ENCODE results near the gene CD82. TPM values are rescaled to one million over a fixed set of nuclear protein-coding genes. Genes with fewer than 3 reads are reported as not detected.
"Not testable (repeated sequence)": the region's sequence is repeated elsewhere in the genome, so short reads cannot be mapped to it uniquely, and the experiment has no call there.

CD82 gene
- total RNA-seq, 1 donor: 2.6 TPM

GRCh38 chr11:44652901-44653644 is 87.6 kb downstream of the CD82 start:
- TF ChIP-seq CTCF (IDR thresholded peaks at IDR 0.05; ENCODE audit: insufficient read depth, low read length): no peak
- H3K4me3 ChIP-seq (ENCODE audit: low read depth, low read length): no peak overlapping the region
- no peak for DNase-seq (ENCODE audit: low read depth)

GRCh38 chr11:44654057-44654456 is 88.6 kb downstream of the CD82 start:
- DNase-seq (ENCODE audit: low read depth): no peak
- TF ChIP-seq CTCF (IDR thresholded peaks at IDR 0.05; ENCODE audit: insufficient read depth, low read length): no peak
- H3K4me3 ChIP-seq (ENCODE audit: low read depth, low read length): no peak overlapping the region

GRCh38 chr11:44654596-44654995 is 89.1 kb downstream of the CD82 start:
- no peak overlapping the region for H3K4me3 ChIP-seq (ENCODE audit: low read depth, low read length)
- no peak for DNase-seq (ENCODE audit: low read depth)
- TF ChIP-seq CTCF (IDR thresholded peaks at IDR 0.05; ENCODE audit: insufficient read depth, low read length): no peak

GRCh38 chr11:44657836-44658505 is 92.5 kb downstream of the CD82 start:
- no peak for TF ChIP-seq CTCF (IDR thresholded peaks at IDR 0.05; ENCODE audit: insufficient read depth, low read length)
- no peak for DNase-seq (ENCODE audit: low read depth)

GRCh38 chr11:44658506-44658850 is 93.0 kb downstream of the CD82 start:
- no peak for DNase-seq (ENCODE audit: low read depth)
- no peak overlapping the region for H3K4me3 ChIP-seq (ENCODE audit: low read depth, low read length)
- no peak for TF ChIP-seq CTCF (IDR thresholded peaks at IDR 0.05; ENCODE audit: insufficient read depth, low read length)

More at GRCh38 chr11:44657836-44658505, 92.5 kb downstream of the CD82 start:
- no peak overlapping the region for H3K4me3 ChIP-seq (ENCODE audit: low read depth, low read length)

- DNase-seq (ENCODE audit: low read depth): no peak
- TF ChIP-seq CTCF (IDR thresholded peaks at IDR 0.05; ENCODE audit: insufficient read depth, low read length): no peak
- no peak overlapping the region for H3K4me3 ChIP-seq (ENCODE audit: low read depth, low read length)
Measured at GRCh38 chr11:44659641-44660040, 94.2 kb downstream of the CD82 start.

- DNase-seq (ENCODE audit: low read depth); H3K4me3 ChIP-seq (ENCODE audit: low read depth, low read length): not testable (repeated sequence)
Measured at GRCh38 chr11:44660535-44660934, 95.1 kb downstream of the CD82 start.
